NCI-H2029 treated with DMSO at 0.1 percent for 48 hours (cell line): Measurements from ENCODE around the gene LARGE1.
"Not testable (repeated sequence)": the region's sequence is repeated elsewhere in the genome, so short reads cannot be mapped to it uniquely, and the experiment has no call there.

ENCODE experiments used
- DNase-seq: peaks from one replicate; lab custom pipeline; 2025; lab: John Stamatoyannopoulos, UW

The LARGE1 gene

GRCh38 chr22:33883961-33884808, 36.1 kb downstream of the LARGE1 start:
- no peak for DNase-seq

- no peak for DNase-seq
These were observed 36.7 kb downstream of the LARGE1 start for GRCh38 chr22:33883561-33883960.

GRCh38 chr22:33882991-33883390, 37.3 kb downstream of the LARGE1 start:
- DNase-seq: no peak

- DNase-seq: no peak
These were observed 39.3 kb downstream of the LARGE1 start for GRCh38 chr22:33880986-33881385.

GRCh38 chr22:33879796-33880195, 40.5 kb downstream of the LARGE1 start:
- no peak for DNase-seq

- DNase-seq: no peak
These were observed 45.0 kb downstream of the LARGE1 start for GRCh38 chr22:33875316-33875715.

- DNase-seq: no peak
These were observed 46.1 kb downstream of the LARGE1 start for GRCh38 chr22:33874206-33874605.

- no peak for DNase-seq
These were observed 46.6 kb downstream of the LARGE1 start for GRCh38 chr22:33873666-33874065.

GRCh38 chr22:33873186-33873585, 47.1 kb downstream of the LARGE1 start:
- DNase-seq: peak; percentile 18

- DNase-seq: no peak
These were observed 48.3 kb downstream of the LARGE1 start for GRCh38 chr22:33871935-33872334.

GRCh38 chr22:33869946-33870345, 50.3 kb downstream of the LARGE1 start:
- no peak for DNase-seq

GRCh38 chr22:33867971-33868370, 52.3 kb downstream of the LARGE1 start:
- DNase-seq: no peak

GRCh38 chr22:33867118-33867866, 53.0 kb downstream of the LARGE1 start:
- no peak for DNase-seq

GRCh38 chr22:33866511-33866910, 53.8 kb downstream of the LARGE1 start:
- DNase-seq: no peak

- DNase-seq: no peak
These were observed 54.3 kb downstream of the LARGE1 start for GRCh38 chr22:33865996-33866395.

- no peak for DNase-seq
These were observed 55.0 kb downstream of the LARGE1 start for GRCh38 chr22:33865248-33865647.

- DNase-seq: no peak
These were observed 55.5 kb downstream of the LARGE1 start for GRCh38 chr22:33864723-33865130.

- no peak for DNase-seq
These were observed 58.9 kb downstream of the LARGE1 start for GRCh38 chr22:33861216-33861875.

GRCh38 chr22:33860386-33860785, 59.9 kb downstream of the LARGE1 start:
- DNase-seq: no peak

GRCh38 chr22:33859311-33859710, 61.0 kb downstream of the LARGE1 start:
- DNase-seq: no peak

- not testable (repeated sequence) for DNase-seq
These were observed 61.6 kb downstream of the LARGE1 start for GRCh38 chr22:33858653-33859052.

GRCh38 chr22:33857767-33858166, 62.5 kb downstream of the LARGE1 start:
- DNase-seq: not testable (repeated sequence)

- DNase-seq: no peak
These were observed 65.6 kb downstream of the LARGE1 start for GRCh38 chr22:33854724-33855123.
